Stomach (tissue), 9 donors: ENCODE measurements around the gene DTX3. TPM values are rescaled to one million over a fixed set of nuclear protein-coding genes. Genes with fewer than 3 reads are reported as not detected.
A peak's percentile ranks its signal among the peaks of the same experiment; 100 is the strongest.
"Not testable (repeated sequence)": the region's sequence is repeated elsewhere in the genome, so short reads cannot be mapped to it uniquely, and the experiment has no call there.

Experiments
- DNase-seq, 2 donors: peaks; one replicate each; pipeline versions ENCODE4 v3.0.0 to v3.0.0-alpha.2; 2013 to 2019
- H3K27ac ChIP-seq, 5 donors: fragments of 200-600 bp in 4 of 5; sonication (generic) in 4 of 5; one replicate each; pipeline ENCODE4 v1.5.1; 2013 to 2019; ENCODE audit warnings: mild to moderate bottlenecking in 1 of 5, moderate library complexity in 1 of 5
- H3K27me3 ChIP-seq, 3 donors: fragments of 200-600 bp; sonication (generic); one replicate each; pipeline ENCODE4 v1.5.1; 2017 to 2019; ENCODE audit warnings: mixed run types in 1 of 3
- H3K36me3 ChIP-seq, 4 donors: fragments of 200-600 bp; sonication (generic); 1 replicate in 3 of 4; 2 replicates in 1 of 4; pipeline ENCODE4 v1.5.1; 2016 to 2019
- H3K4me1 ChIP-seq, 4 donors: fragments of 200-600 bp; sonication (generic); one replicate each; pipeline ENCODE4 v1.5.1; 2016 to 2019
- H3K4me3 ChIP-seq, 4 donors: fragments of 200-600 bp; sonication (generic) in 3 of 4; one replicate each; pipeline ENCODE4 v1.5.1; 2016 to 2019; ENCODE audit warnings: mild to moderate bottlenecking in 1 of 4
- H3K9me3 ChIP-seq, 4 donors: fragments of 200-600 bp; sonication (generic); one replicate each; pipeline ENCODE4 v1.5.1; 2016 to 2019
- EP300 ChIP-seq: sonication (generic); formaldehyde crosslinking; IDR thresholded peaks from one replicate; pipeline ENCODE4 v1.6.1; 2017; ENCODE audit warnings: antibody characterized with exemption
- POLR2A ChIP-seq, 4 donors: fragments of 450-650 bp; IDR thresholded peaks; one replicate each; pipeline ENCODE4 v1.6.1; 2016; ENCODE audit warnings: antibody characterized with exemption in 4 of 4, control low read depth in 2 of 4, mild to moderate bottlenecking in 1 of 4, moderate library complexity in 1 of 4
- POLR2AphosphoS5 ChIP-seq, 3 donors: sonication (generic); formaldehyde crosslinking; IDR thresholded peaks; one replicate each; pipeline ENCODE4 v1.6.1; 2016; ENCODE audit warnings: antibody characterized with exemption in 3 of 3
- WGBS, 5 donors: extraction: QIAGEN DNeasy Blood & Tissue Kit in 3 of 5; methylation state at CpG; one replicate each; pipeline versions ENCODE4 v1.1.5 to v1.1.7; 2013 to 2018; 5-methylcytosine and 5-hydroxymethylcytosine counted together
- intact Hi-C: fragments of 100-400 bp; cut with DNase I; formaldehyde crosslinking; loops from one replicate; pipeline ENCODE4 v1.15.1; 2023; ENCODE audit warnings: low total_unique reads
- polyA plus RNA-seq, 3 donors: library from polyadenylated mRNA; stranded (reverse); fragments of 200-250 nt; gene quantifications; one replicate each; pipeline ENCODE4 v1.2.3, GENCODE V29; 2013
- total RNA-seq, 5 donors: library from RNA; depleted of rRNA; stranded (reverse); fragments of >200 nt; gene quantifications; one replicate each; pipeline versions ENCODE4 v1.1.0 to v1.2.3, GENCODE V29; 2014 to 2016
- TF ChIP-seq, protein P1 (sequence below), 7 experiments: fragments of 450-650 bp in 4 of 7; fragments of 200-600 bp in 3 of 7; sonication (generic) in 3 of 7; IDR thresholded peaks; one replicate each; pipeline ENCODE4 v1.5.1; 2016 to 2019; ENCODE audit warnings: antibody characterized with exemption in 7 of 7, control low read depth in 2 of 7, mild to moderate bottlenecking in 1 of 7
- donor health status: healthy with polysubstance abuse.
- donor health status: Bipolar disorder and iron deficiency.
- donor health status: healthy.

The DTX3 gene
- total and polyA plus RNA-seq, 8 donors: 5.2 to 49.6 (median 15.9) TPM

GRCh38 chr12:57640175-57641042 lies 35.8 kb downstream of the DTX3 start:
- Histone ChIP-seq H3K36me3 (no peaks in the 10 kb centered on the region), H3K4me1 (no peaks in the 10 kb centered on the region), H3K9me3 (peaks cover 0 to 6% (median 3%) of the 10 kb centered on the region in 4 donors), H3K27ac (no peak overlapping the region), H3K4me3 (no peak overlapping the region), H3K27me3 (peaks cover 0 to 58% (median 23%) of the 10 kb centered on the region in 3 donors)
- WGBS, 5 donors: 62 to 72% (median 66%) methylated on average over 7 of the region's 7 CpGs
- no peak for DNase-seq
- TF ChIP-seq, protein P1, sequence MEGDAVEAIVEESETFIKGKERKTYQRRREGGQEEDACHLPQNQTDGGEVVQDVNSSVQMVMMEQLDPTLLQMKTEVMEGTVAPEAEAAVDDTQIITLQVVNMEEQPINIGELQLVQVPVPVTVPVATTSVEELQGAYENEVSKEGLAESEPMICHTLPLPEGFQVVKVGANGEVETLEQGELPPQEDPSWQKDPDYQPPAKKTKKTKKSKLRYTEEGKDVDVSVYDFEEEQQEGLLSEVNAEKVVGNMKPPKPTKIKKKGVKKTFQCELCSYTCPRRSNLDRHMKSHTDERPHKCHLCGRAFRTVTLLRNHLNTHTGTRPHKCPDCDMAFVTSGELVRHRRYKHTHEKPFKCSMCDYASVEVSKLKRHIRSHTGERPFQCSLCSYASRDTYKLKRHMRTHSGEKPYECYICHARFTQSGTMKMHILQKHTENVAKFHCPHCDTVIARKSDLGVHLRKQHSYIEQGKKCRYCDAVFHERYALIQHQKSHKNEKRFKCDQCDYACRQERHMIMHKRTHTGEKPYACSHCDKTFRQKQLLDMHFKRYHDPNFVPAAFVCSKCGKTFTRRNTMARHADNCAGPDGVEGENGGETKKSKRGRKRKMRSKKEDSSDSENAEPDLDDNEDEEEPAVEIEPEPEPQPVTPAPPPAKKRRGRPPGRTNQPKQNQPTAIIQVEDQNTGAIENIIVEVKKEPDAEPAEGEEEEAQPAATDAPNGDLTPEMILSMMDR (IDR thresholded peaks at IDR 0.05): no peak
- no peak for TF ChIP-seq EP300
- no peak for TF ChIP-seq POLR2A (IDR thresholded peaks at IDR 0.05)
- TF ChIP-seq POLR2AphosphoS5 (IDR thresholded peaks at IDR 0.05): no peak
- intact Hi-C loops: no loop called here

DNA sequence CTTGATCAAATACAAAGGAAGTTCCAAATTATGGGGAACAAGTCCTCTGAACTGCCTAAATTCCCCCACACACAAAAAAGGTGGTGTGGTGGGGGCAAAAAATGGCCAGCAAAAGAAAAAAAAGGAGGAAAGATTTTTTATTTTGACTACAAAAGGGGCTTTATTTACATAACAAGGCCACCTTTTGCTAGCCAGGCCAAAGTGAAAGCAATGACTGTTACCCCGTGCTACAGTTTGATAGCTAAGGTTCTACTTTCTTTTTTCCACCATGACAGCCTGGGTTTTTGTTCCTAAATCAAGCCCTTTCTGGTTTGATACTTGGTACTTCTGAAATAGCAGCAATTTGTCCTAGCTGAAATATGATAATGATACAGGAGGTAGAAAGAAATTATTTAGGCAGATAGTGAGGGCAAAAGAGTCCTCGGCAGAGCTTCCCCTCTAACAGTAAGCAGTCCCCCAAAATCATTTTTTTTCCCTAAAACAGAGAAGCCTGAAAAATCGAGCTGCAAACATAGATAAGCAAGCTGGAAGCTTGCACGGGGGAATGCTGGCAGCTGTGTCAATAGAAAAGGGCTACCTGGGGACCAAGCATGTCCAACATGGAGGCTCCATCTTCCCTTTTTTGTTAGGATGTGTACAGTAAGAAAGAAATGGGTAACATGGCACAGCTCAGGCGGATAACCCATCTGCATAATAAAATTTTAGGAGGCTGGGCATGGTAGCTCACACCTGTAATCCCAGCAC lies 37.2 kb downstream of the DTX3 start:
- H3K9me3 ChIP-seq: peaks cover 0 to 15% (median 11%) of the 10 kb centered on the region in 4 donors
- H3K4me3 ChIP-seq: no peak overlapping the region
- H3K27me3 ChIP-seq: peaks cover 0 to 47% (median 20%) of the 10 kb centered on the region in 3 donors
- DNase-seq: no peak
- 39 to 54% (median 41%) methylated on average over 5 of the region's 5 CpGs for WGBS, 5 donors
- no peaks in the 10 kb centered on the region for H3K4me1 ChIP-seq
- no peak overlapping the region for H3K27ac ChIP-seq
- TF ChIP-seq EP300 (no peak), POLR2AphosphoS5 (IDR thresholded peaks at IDR 0.05) (no peak), POLR2A (IDR thresholded peaks at IDR 0.05) (no peak)
- TF ChIP-seq, protein P1 (IDR thresholded peaks at IDR 0.05): no peak
- intact Hi-C loops: no loop called here
- no peaks in the 10 kb centered on the region for H3K36me3 ChIP-seq

DNA sequence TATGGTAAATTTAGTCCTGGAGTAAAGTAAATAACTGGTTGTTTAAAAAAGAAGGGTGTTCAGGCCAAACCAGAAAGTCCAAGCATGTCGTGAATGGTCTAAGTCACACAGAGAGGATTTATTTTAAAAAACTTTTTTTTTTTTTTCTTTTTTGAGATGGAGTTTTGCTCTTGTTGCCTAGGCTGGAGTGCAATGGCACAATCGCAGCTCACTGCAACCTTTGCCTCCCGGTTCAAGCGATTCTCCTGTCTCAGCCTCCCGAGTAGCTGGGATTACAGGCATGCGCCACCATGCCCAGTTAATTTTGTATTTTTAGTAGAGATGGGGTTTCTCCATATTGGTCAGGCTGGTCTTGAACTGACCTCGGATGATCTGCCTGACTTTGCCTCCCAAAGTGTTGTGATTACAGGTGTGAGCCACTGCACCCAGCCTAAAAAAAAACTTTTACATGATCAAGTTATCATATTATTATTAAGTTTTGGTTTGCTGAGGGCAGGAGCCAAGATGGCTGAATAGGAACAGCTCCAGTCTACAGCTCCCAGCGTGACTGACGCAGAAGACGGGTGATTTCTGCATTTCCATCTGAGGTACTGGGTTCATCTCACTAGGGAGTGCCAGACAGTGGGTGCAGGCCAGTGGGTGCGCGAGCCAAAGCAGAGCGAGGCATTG lies 41.5 kb downstream of the DTX3 start:
- intact Hi-C loops, H3K36me3 ChIP-seq, H3K4me3 ChIP-seq, H3K4me1 ChIP-seq, H3K27ac ChIP-seq: not testable (repeated sequence)
- peak in 1 of 2 donors; percentile 23 for DNase-seq
- peaks cover 0 to 22% (median 6%) of the 10 kb centered on the region in 3 donors for H3K27me3 ChIP-seq
- H3K9me3 ChIP-seq: peaks cover 0 to 15% (median 11%) of the 10 kb centered on the region in 4 donors
- WGBS, 5 donors: 68 to 77% (median 70%) methylated on average over 10 to 13 of the region's 13 CpGs

DNA sequence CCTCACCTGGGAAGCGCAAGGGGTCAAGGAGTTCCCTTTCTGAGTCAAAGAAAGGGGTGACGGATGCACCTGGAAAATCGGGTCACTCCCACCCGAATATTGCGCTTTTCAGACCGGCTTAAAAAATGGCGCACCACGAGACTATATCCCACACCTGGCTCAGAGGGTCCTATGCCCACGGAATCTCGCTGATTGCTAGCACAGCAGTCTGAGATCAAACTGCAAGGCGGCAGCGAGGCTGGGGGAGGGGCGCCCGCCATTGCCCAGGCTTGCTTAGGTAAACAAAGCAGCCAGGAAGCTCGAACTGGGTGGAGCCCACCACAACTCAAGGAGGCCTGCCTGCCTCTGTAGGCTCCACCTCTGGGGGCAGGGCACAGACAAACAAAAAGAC lies 42.0 kb downstream of the DTX3 start:
- DNase-seq, H3K36me3 ChIP-seq, intact Hi-C loops, H3K4me3 ChIP-seq, H3K4me1 ChIP-seq, H3K27ac ChIP-seq: not testable (repeated sequence)
- Histone ChIP-seq H3K9me3 (peaks cover 0 to 15% (median 11%) of the 10 kb centered on the region in 4 donors), H3K27me3 (peaks cover 0 to 17% (median 6%) of the 10 kb centered on the region in 3 donors)
- 81 to 94% (median 89%) methylated on average over 2 to 10 of the region's 15 CpGs; no CpG with 5 or more reads in 2 of the 5 donors for WGBS, 5 donors

- TF ChIP-seq POLR2AphosphoS5 (IDR thresholded peaks at IDR 0.05): no peak
- no peak for TF ChIP-seq POLR2A (IDR thresholded peaks at IDR 0.05)
- TF ChIP-seq, protein P1 (IDR thresholded peaks at IDR 0.05): no peak
- no peak for TF ChIP-seq EP300
- intact Hi-C loops: no loop called here
- H3K36me3 ChIP-seq: no peaks in the 10 kb centered on the region
- WGBS, 5 donors: 63 to 72% (median 66%) methylated on average over 3 of the region's 3 CpGs
- H3K4me3 ChIP-seq: no peak overlapping the region
- no peaks in the 10 kb centered on the region for H3K9me3 ChIP-seq
- no peak overlapping the region for H3K27ac ChIP-seq
- no peaks in the 10 kb centered on the region for H3K27me3 ChIP-seq
- no peaks in the 10 kb centered on the region for H3K4me1 ChIP-seq
- DNase-seq: no peak
Observed at GRCh38 chr12:57654042-57654441, 49.4 kb downstream of the DTX3 start.
